ENCODE data around the gene FAM222A. TPM values are rescaled to one million over a fixed set of nuclear protein-coding genes. Genes with fewer than 3 reads are reported as not detected.

Gene FAM222A
- total RNA-seq, 1 experiment from 2014 or later: 3.1 TPM

DNA sequence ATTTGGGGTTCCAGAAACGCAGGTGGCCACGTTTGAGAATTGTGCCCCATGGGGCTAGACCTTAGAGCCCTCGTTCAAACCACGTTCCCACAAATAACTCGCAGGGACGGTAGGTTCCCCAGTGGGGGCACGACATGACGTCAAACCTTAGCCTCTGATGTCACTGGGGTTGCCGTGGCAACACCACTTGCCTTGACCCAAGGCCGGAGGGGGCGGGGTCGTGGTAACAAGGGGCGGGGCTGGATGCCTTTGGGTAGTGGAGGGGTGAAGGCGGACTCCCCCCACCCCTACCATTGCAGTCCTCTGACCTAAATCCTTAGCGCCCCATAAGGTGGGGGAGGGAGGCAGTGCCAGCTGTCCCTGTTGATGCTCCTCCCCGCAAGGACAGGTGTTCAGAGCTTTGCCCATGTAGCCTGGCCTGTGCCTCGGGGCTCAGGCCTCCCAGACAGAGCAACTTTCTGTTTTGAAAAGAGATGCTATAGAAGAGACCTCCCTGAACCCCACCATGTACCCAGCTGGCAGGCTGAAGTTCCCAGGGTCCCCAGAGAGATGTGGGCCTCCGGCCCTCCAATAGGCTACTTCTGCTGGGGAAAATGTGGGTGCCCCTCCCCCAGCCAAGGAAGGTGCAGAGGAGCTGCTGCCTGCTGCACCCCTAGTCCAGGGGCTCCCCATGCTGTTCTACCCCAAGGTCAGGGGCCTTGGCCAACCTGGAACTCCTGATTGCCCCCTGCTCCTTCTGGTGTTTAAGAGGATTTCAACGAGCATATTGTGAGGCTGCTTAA is 1.9 kb downstream of the FAM222A start:
- no peaks in the 10 kb centered on the region for H3K36me3 ChIP-seq (ENCODE audit: low read depth)
- H3K9me3 ChIP-seq (ENCODE audit: insufficient read depth, low read depth): no peaks in the 10 kb centered on the region
- intact Hi-C loops (cut with micrococcal nuclease; ENCODE audit: unreplicated experiment): no loop called here
- DNase-seq: peak in 1 of 2 experiments; percentile 20
- peaks cover 19% of the 10 kb centered on the region for H3K4me1 ChIP-seq (replicated peaks; ENCODE audit: insufficient read depth)
- CTCF ChIA-PET: no interaction called here
- no peak overlapping the region for H3K27ac ChIP-seq
- peak overlapping the region; percentile 79; the same call in 1 of the 2 replicates for H3K4me3 ChIP-seq
- H3K27me3 ChIP-seq (ENCODE audit: insufficient read depth, low read depth): no peaks in the 10 kb centered on the region
- TSS peak; percentile 29 for BruUV-seq (replicated peaks)
- H4K20me1 ChIP-seq (ENCODE audit: insufficient read depth): 0 out of 2 replicates have a peak, but pooled peaks cover 4% of the 10 kb centered on the region
- no peaks in the 10 kb centered on the region for H3K79me2 ChIP-seq (ENCODE audit: low read depth)
- peak overlapping the region; percentile 89 for H3K4me2 ChIP-seq
- no peak overlapping the region for H2AFZ ChIP-seq
- POLR2A ChIA-PET (ENCODE audit: unreplicated experiment): no interaction called here
- H3K9me2 ChIP-seq (ENCODE audit: insufficient read depth): no peaks in the 10 kb centered on the region
- peaks cover 14% of the 10 kb centered on the region; the same call in 1 of the 2 replicates for H3F3A ChIP-seq (ENCODE audit: insufficient read depth, low read depth)
- TF ChIP-seq EZH2 (IDR thresholded peaks at IDR 0.05; ENCODE audit: low read depth): no peak
- TF ChIP-seq, protein P1, sequence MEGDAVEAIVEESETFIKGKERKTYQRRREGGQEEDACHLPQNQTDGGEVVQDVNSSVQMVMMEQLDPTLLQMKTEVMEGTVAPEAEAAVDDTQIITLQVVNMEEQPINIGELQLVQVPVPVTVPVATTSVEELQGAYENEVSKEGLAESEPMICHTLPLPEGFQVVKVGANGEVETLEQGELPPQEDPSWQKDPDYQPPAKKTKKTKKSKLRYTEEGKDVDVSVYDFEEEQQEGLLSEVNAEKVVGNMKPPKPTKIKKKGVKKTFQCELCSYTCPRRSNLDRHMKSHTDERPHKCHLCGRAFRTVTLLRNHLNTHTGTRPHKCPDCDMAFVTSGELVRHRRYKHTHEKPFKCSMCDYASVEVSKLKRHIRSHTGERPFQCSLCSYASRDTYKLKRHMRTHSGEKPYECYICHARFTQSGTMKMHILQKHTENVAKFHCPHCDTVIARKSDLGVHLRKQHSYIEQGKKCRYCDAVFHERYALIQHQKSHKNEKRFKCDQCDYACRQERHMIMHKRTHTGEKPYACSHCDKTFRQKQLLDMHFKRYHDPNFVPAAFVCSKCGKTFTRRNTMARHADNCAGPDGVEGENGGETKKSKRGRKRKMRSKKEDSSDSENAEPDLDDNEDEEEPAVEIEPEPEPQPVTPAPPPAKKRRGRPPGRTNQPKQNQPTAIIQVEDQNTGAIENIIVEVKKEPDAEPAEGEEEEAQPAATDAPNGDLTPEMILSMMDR (conservative IDR thresholded peaks at IDR 0.05): no peak

DNA sequence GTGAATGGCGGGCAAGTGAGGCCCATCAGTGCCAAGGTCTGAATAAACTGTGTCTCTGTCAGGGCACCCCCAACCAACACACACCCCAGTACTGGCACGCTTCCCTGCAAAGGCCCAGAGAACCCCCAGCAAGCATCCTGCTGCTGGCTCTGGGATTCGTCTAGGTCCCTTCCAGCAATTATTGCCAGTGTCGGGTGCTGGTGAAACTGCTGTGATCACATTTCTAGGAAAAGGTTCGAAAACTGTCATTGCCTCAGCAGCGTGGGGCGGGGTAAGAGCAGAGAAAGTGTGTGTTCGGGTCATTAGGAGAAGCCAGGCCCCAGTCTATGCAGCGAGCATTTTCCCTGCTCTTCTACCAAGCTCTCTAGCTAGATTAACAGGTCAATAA is 2.5 kb downstream of the FAM222A start:
- DNase-seq: no peak
- Histone ChIP-seq H3K4me1 (replicated peaks; ENCODE audit: insufficient read depth) (peaks cover 14% of the 10 kb centered on the region; the same call in 1 of the 2 replicates), H3K79me2 (ENCODE audit: low read depth) (no peaks in the 10 kb centered on the region), H3F3A (ENCODE audit: insufficient read depth, low read depth) (peaks cover 10% of the 10 kb centered on the region; the same call in 1 of the 2 replicates), H3K27me3 (ENCODE audit: insufficient read depth, low read depth) (no peaks in the 10 kb centered on the region), H4K20me1 (ENCODE audit: insufficient read depth) (0 out of 2 replicates have a peak, but pooled peaks cover 4% of the 10 kb centered on the region), H3K9me3 (ENCODE audit: insufficient read depth, low read depth) (no peaks in the 10 kb centered on the region), H3K9me2 (ENCODE audit: insufficient read depth) (no peaks in the 10 kb centered on the region), H3K36me3 (ENCODE audit: low read depth) (no peaks in the 10 kb centered on the region), H3K27ac (no peak overlapping the region), H3K4me2 (no peak overlapping the region), H3K4me3 (no peak overlapping the region), H2AFZ (no peak overlapping the region)
- intact Hi-C loops (cut with micrococcal nuclease; ENCODE audit: unreplicated experiment): no loop called here
- CTCF ChIA-PET: no interaction called here
- TF ChIP-seq, protein P1 (conservative IDR thresholded peaks at IDR 0.05): no peak
- no peak for TF ChIP-seq EZH2 (IDR thresholded peaks at IDR 0.05; ENCODE audit: low read depth)
- POLR2A ChIA-PET (ENCODE audit: unreplicated experiment): no interaction called here
- BruUV-seq (replicated peaks): no TSS peak

DNA sequence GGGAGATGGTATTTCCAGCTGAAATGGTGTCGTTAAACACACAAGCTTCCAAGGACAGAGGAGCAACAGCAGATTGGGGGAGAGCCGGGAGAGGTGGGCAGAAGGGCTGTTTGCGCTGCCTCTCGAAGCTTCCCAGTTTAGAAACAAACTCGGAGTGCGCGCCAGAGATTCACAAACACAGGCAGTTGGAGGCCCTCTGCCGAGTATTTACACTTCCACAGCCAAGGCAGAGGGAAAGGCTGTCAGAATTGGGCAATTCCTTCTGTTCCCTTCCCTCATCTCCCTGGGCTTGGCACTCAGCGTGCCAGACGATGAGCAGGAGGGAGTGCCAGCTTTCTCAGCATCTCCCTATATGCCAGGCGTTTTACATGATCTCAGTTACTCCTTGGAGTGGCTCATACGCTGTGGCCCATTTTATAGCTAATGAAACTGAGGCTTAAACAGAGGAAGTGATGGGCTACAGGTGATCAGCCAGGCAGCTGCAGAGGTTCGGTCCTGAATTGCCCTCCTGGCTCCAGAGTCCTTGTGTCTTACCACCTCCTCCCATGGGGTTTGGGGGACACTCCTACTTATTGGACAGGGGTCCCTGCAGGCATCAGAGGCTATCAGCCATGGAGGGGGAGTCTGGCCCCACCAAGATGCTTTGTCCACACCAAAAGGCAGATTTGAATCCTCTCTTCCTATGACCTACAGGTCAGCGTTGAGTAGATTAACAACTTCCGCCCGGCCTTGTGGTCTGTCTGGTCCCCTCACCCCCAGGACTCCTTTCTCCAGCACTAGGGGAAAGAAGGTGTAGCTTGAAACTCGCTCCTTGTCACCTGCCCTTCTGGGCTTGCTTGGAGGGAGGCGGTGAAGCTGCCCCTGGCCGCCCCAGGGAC is 3.1 kb downstream of the FAM222A start:
- H3K27ac ChIP-seq: no peak overlapping the region
- no peak overlapping the region for H2AFZ ChIP-seq
- no peaks in the 10 kb centered on the region for H3K9me2 ChIP-seq (ENCODE audit: insufficient read depth)
- no peak for DNase-seq
- CTCF ChIA-PET: no interaction called here
- H3K36me3 ChIP-seq (ENCODE audit: low read depth): no peaks in the 10 kb centered on the region
- no peaks in the 10 kb centered on the region for H3K9me3 ChIP-seq (ENCODE audit: insufficient read depth, low read depth)
- H3K79me2 ChIP-seq (ENCODE audit: low read depth): no peaks in the 10 kb centered on the region
- H3K27me3 ChIP-seq (ENCODE audit: insufficient read depth, low read depth): no peaks in the 10 kb centered on the region
- POLR2A ChIA-PET (ENCODE audit: unreplicated experiment): no interaction called here
- no peak for TF ChIP-seq EZH2 (IDR thresholded peaks at IDR 0.05; ENCODE audit: low read depth)
- TF ChIP-seq, protein P1 (conservative IDR thresholded peaks at IDR 0.05): no peak
- H4K20me1 ChIP-seq (ENCODE audit: insufficient read depth): 0 out of 2 replicates have a peak, but pooled peaks cover 4% of the 10 kb centered on the region
- peaks cover 10% of the 10 kb centered on the region; the same call in 1 of the 2 replicates for H3F3A ChIP-seq (ENCODE audit: insufficient read depth, low read depth)
- intact Hi-C loops (cut with micrococcal nuclease; ENCODE audit: unreplicated experiment): no loop called here
- peaks cover 14% of the 10 kb centered on the region; the same call in 1 of the 2 replicates for H3K4me1 ChIP-seq (replicated peaks; ENCODE audit: insufficient read depth)
- BruUV-seq (replicated peaks): no TSS peak
- no peak overlapping the region for H3K4me3 ChIP-seq
- no peak overlapping the region for H3K4me2 ChIP-seq

Data from PC-9 (cell line).